ENCODE results near the gene OMD. TPM values are rescaled to one million over a fixed set of nuclear protein-coding genes. Genes with fewer than 3 reads are reported as not detected.
"Not testable (repeated sequence)": the region's sequence is repeated elsewhere in the genome, so short reads cannot be mapped to it uniquely, and the experiment has no call there.

Gene OMD
- total and polyA plus RNA-seq, 2 donors: 15.3 to 20.5 TPM

- DNase-seq (ENCODE audit: extremely low spot score): no peak
- 86% methylated on average over 5 of the region's 5 CpGs for WGBS
- H3K4me3 ChIP-seq (ENCODE audit: low read depth, low read length): no peak overlapping the region
- H3K4me1 ChIP-seq (ENCODE audit: insufficient read depth): no peaks in the 10 kb centered on the region
- no peaks in the 10 kb centered on the region for H3K36me3 ChIP-seq (ENCODE audit: insufficient read depth)
- H3K27ac ChIP-seq (ENCODE audit: low read depth): no peak overlapping the region
Measured at GRCh38 chr9:92432972-92433548, 8.8 kb upstream of the OMD start.

- no peak overlapping the region for H3K4me3 ChIP-seq (ENCODE audit: low read depth, low read length)
- 54% methylated on average over 5 of the region's 5 CpGs for WGBS
- H3K36me3 ChIP-seq (ENCODE audit: insufficient read depth): no peaks in the 10 kb centered on the region
- no peaks in the 10 kb centered on the region for H3K4me1 ChIP-seq (ENCODE audit: insufficient read depth)
- H3K27ac ChIP-seq (ENCODE audit: low read depth): no peak overlapping the region
- no peak for DNase-seq (ENCODE audit: extremely low spot score)
Measured at GRCh38 chr9:92432350-92432749, 8.1 kb upstream of the OMD start.

- Histone ChIP-seq H3K4me3 (ENCODE audit: low read depth, low read length) (no peak overlapping the region), H3K27ac (ENCODE audit: low read depth) (no peak overlapping the region), H3K4me1 (ENCODE audit: insufficient read depth) (no peaks in the 10 kb centered on the region), H3K36me3 (ENCODE audit: insufficient read depth) (no peaks in the 10 kb centered on the region)
- DNase-seq (ENCODE audit: extremely low spot score): no peak
- WGBS: 52% methylated on average over 2 of the region's 2 CpGs
Measured at GRCh38 chr9:92429836-92430235, 5.6 kb upstream of the OMD start.

GRCh38 chr9:92426501-92427145, 2.4 kb upstream of the OMD start:
- Histone ChIP-seq H3K27ac (ENCODE audit: low read depth) (no peak overlapping the region), H3K4me3 (ENCODE audit: low read depth, low read length) (no peak overlapping the region), H3K36me3 (ENCODE audit: insufficient read depth) (no peaks in the 10 kb centered on the region), H3K4me1 (ENCODE audit: insufficient read depth) (no peaks in the 10 kb centered on the region)
- DNase-seq (ENCODE audit: extremely low spot score): no peak
- WGBS: 54% methylated on average over 5 of the region's 5 CpGs

GRCh38 chr9:92425474-92425873, 1.2 kb upstream of the OMD start:
- Histone ChIP-seq H3K4me1 (ENCODE audit: insufficient read depth) (no peaks in the 10 kb centered on the region), H3K4me3 (ENCODE audit: low read depth, low read length) (no peak overlapping the region), H3K36me3 (ENCODE audit: insufficient read depth) (no peaks in the 10 kb centered on the region), H3K27ac (ENCODE audit: low read depth) (peak overlapping the region; percentile 10)
- DNase-seq (ENCODE audit: extremely low spot score): peak; percentile 87
- 24% methylated on average over 2 of the region's 2 CpGs for WGBS

GRCh38 chr9:92423612-92424011, 659 bp downstream of the OMD start:
- no peak for DNase-seq (ENCODE audit: extremely low spot score)
- no peak overlapping the region for H3K4me3 ChIP-seq (ENCODE audit: low read depth, low read length)
- no peak overlapping the region for H3K27ac ChIP-seq (ENCODE audit: low read depth)
- no peaks in the 10 kb centered on the region for H3K4me1 ChIP-seq (ENCODE audit: insufficient read depth)
- H3K36me3 ChIP-seq (ENCODE audit: insufficient read depth): no peaks in the 10 kb centered on the region
- 87% methylated on average over 2 of the region's 2 CpGs for WGBS

- 77% methylated on average over 2 of the region's 2 CpGs for WGBS
- no peak for DNase-seq (ENCODE audit: extremely low spot score)
- no peak overlapping the region for H3K27ac ChIP-seq (ENCODE audit: low read depth)
Measured at GRCh38 chr9:92422611-92423338, 1.5 kb downstream of the OMD start.

GRCh38 chr9:92414566-92414965, 9.7 kb downstream of the OMD start:
- WGBS: 58% methylated on average over 1 of the region's 1 CpG

More at GRCh38 chr9:92422611-92423338, 1.5 kb downstream of the OMD start:
- H3K36me3 ChIP-seq (ENCODE audit: insufficient read depth): no peaks in the 10 kb centered on the region
- H3K4me3 ChIP-seq (ENCODE audit: low read depth, low read length): no peak overlapping the region
- H3K4me1 ChIP-seq (ENCODE audit: insufficient read depth): no peaks in the 10 kb centered on the region

GRCh38 chr9:92411157-92411556, 13.1 kb downstream of the OMD start:
- not testable (repeated sequence) for H3K27ac ChIP-seq (ENCODE audit: low read depth); H3K4me3 ChIP-seq (ENCODE audit: low read depth, low read length); H3K4me1 ChIP-seq (ENCODE audit: insufficient read depth); H3K36me3 ChIP-seq (ENCODE audit: insufficient read depth); DNase-seq (ENCODE audit: extremely low spot score)
- 69% methylated on average over 4 of the region's 4 CpGs for WGBS

More at GRCh38 chr9:92414566-92414965, 9.7 kb downstream of the OMD start:
- no peaks in the 10 kb centered on the region for H3K4me1 ChIP-seq (ENCODE audit: insufficient read depth)
- no peak for DNase-seq (ENCODE audit: extremely low spot score)
- H3K36me3 ChIP-seq (ENCODE audit: insufficient read depth): no peaks in the 10 kb centered on the region
- H3K4me3 ChIP-seq (ENCODE audit: low read depth, low read length): no peak overlapping the region
- H3K27ac ChIP-seq (ENCODE audit: low read depth): peak overlapping the region; percentile 23

GRCh38 chr9:92408747-92409478, 15.4 kb downstream of the OMD start:
- WGBS: 91% methylated on average over 2 of the region's 2 CpGs
- DNase-seq (ENCODE audit: extremely low spot score): no peak
- no peaks in the 10 kb centered on the region for H3K36me3 ChIP-seq (ENCODE audit: insufficient read depth)

GRCh38 chr9:92407818-92408217, 16.5 kb downstream of the OMD start:
- Histone ChIP-seq H3K36me3 (ENCODE audit: insufficient read depth) (no peaks in the 10 kb centered on the region), H3K4me1 (ENCODE audit: insufficient read depth) (no peaks in the 10 kb centered on the region), H3K4me3 (ENCODE audit: low read depth, low read length) (no peak overlapping the region), H3K27ac (ENCODE audit: low read depth) (no peak overlapping the region)
- DNase-seq (ENCODE audit: extremely low spot score): no peak
- 96% methylated on average over 2 of the region's 2 CpGs for WGBS

More at GRCh38 chr9:92408747-92409478, 15.4 kb downstream of the OMD start:
- Histone ChIP-seq H3K4me1 (ENCODE audit: insufficient read depth) (no peaks in the 10 kb centered on the region), H3K4me3 (ENCODE audit: low read depth, low read length) (no peak overlapping the region), H3K27ac (ENCODE audit: low read depth) (no peak overlapping the region)

GRCh38 chr9:92406477-92406876, 17.8 kb downstream of the OMD start:
- DNase-seq (ENCODE audit: extremely low spot score): no peak
- Histone ChIP-seq H3K4me3 (ENCODE audit: low read depth, low read length) (no peak overlapping the region), H3K36me3 (ENCODE audit: insufficient read depth) (no peaks in the 10 kb centered on the region), H3K4me1 (ENCODE audit: insufficient read depth) (no peaks in the 10 kb centered on the region), H3K27ac (ENCODE audit: low read depth) (no peak overlapping the region)
- WGBS: 22% methylated on average over 3 of the region's 3 CpGs

GRCh38 chr9:92405818-92406217, 18.5 kb downstream of the OMD start:
- Histone ChIP-seq H3K4me1 (ENCODE audit: insufficient read depth) (no peaks in the 10 kb centered on the region), H3K4me3 (ENCODE audit: low read depth, low read length) (no peak overlapping the region), H3K36me3 (ENCODE audit: insufficient read depth) (no peaks in the 10 kb centered on the region), H3K27ac (ENCODE audit: low read depth) (no peak overlapping the region)
- no peak for DNase-seq (ENCODE audit: extremely low spot score)
- WGBS: 41% methylated on average over 4 of the region's 4 CpGs

Measured in urinary bladder (tissue), 4 donors.